Measurements from ENCODE around the gene ZNF507.

ZNF507 gene

DNA sequence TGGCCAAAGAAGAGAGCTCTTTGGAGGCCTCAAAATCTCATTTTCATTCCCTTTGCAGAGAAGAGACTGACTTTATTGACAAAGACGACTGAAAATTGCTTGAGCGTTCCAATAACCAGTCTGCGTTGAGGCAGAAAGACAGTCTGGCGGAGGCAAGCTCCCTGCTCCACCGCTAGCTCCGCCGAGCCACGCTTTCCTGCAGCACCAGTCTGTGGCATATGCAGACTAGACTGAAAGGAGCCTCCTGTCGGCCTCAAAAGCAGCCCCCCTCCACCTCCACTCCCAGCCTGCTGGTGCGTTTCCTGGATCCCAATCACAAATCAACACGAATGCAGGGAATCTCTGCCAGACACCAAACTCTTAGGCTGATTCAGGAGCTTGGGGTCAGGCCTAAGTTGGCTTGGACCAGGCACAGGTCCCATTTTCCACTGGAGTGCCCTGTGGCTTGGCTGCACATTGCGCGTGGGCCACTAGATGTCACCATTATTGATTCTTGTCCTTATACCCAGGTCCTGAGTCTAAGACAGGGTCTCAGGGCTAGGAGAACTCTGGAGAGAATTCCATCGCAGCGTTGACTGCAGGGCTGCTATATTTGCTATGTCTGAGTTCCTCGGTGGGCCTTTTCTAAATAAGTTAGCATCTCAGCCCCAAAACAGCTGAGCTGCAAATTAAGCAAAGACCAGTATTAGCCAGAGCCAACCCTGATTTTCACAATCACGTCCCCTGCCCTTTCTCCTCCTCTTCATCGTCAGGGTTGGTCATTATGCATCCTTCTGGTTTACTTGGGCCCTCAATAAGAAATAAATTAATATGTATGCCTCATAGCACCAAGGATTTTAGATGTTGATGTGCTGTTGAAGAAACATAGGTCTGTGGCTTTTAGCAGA, 5.2 kb upstream of the ZNF507 start:
- DNase-seq (ENCODE audit: low spot score): peak; percentile 67

DNA sequence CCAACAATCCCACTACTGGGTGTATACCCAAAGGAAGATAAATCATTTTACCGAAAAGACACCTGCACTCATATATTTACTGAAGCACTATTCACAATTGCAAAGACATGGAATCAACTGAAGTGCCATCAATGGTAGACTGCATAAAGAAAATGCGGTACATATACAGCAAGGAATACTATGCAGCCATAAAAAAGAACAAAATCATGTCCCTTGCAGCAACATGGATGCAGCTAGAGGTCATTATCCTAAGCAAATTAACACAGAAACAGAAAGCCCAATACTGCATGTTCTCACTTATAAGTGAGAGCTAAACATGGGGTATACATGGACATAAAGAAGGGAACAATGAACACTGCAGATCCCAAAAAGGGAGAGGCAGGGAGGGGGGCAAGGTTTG, 2.7 kb upstream of the ZNF507 start:
- no peak for DNase-seq (ENCODE audit: low spot score)

DNA sequence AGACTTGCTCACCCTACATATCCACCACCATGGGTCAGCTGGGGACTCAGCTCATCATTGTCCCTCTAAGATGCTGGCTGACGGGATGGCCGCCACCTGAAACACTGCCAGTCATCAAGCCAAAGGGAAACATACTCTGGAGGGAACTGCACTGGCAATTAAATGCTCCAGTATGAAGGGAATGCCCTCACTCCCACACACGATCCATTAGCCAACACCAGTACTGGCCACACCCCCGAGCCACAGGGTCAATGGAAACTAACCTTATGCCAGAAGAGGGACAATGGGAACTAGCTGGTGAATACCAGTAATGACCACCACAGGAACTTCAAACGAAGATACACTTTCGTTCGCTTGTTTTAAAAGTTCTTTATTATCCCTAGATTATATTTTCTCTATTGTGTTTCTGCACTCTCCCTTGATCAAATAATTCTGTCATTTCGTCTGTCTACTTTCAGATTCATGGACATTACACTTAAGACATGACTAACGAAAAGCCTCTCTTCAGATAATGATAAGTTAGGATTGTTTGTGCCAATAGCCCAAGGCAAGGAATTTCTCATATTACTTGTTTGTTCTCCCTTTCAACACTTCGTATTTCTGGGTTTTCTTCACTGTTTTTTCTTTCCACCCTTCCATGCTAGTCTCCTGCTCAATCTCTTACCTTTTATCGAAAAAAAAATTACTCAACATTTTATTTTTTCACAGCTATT, 1.7 kb upstream of the ZNF507 start:
- no peak for DNase-seq (ENCODE audit: low spot score)

DNA sequence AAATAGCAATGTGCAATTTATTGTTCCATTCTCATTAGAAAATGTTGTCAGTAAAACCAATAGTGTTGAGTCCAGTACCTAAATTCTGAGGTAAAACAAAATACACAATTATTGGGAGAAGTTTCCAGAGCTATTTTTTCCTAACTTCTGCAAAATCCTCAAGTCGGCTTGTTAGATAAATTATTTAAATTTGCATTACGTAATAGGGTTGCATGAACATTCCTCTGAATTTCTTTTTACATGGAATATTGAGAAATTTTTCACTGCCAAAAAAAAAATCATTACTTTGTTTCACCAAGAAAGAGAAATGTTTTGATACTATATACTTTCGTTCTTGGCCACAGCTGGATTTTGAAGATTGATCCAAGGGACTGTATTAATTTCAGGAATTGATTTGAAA, 1.5 kb downstream of the ZNF507 start:
- no peak for DNase-seq (ENCODE audit: low spot score)

DNA sequence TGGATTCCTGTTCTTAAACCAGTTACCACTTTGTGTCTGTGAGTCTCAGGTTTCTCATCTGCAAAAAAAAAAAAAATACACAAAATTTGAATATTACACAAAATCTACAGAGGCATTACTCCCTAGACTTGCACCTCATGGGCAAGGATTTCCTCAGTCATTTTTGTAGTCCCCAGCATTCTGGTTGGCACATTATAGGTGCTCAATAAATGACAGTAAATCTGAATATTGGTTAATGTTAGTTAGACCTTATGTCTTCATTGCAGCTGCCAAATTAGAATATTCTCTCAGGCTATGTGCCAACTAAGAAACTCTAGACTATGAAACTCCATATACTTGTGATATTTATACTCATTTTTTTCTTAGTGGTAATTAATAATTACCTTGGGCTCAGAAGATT, 2.2 kb downstream of the ZNF507 start:
- DNase-seq (ENCODE audit: low spot score): no peak

DNA sequence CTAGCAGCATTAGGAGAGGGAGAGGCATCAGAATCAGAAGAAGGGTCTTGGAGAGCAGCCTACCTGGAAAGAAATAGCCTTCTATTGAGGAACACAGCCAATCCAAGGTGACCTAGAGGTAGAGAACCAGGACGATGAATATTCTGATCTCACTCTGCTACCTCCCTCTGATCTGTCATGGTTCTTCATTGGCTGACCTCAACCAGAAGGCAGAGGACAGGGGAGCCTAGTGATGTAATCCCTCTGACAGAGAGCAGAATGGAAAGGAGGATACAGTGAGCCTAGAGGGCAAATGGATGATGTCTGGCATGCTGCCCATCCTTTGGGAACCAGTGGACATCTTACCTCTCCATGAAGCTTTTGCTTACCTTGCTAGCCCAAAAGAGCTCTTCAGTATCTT, 3.6 kb downstream of the ZNF507 start:
- no peak for DNase-seq (ENCODE audit: low spot score)

DNA sequence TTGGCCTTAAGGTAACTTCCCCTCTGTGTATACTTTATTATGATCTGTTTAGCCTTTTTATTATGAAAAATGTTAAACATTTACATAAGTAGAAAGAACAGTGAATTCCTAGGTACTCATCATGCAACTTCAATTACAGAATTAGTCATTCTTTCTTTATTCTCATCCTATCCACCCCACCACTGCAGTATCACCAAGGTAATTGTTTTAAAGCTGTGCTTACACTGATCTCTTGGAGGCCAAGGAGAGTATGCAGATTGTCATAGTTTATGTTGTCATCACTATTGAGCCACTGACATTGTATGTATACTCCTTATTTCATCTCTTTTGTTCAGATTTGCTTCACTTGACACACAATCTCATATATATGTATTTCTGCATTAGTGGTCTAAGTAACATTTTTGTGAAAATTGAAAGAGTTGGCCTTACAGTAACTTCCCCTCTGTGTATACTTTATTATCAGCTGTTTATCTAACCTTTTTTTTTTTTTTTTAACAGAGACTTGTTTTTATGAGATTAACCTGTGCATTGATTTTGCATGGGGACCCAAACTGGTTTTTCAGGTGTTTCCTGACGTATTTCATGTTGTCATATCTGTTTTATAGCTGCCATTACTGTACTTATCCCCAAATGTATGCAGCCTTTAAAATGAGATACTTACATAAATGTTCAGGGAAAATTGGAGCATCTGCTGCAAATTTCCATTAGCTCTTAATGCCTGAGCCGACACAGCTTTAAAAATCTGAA, 4.5 kb downstream of the ZNF507 start:
- no peak for DNase-seq (ENCODE audit: low spot score)

DNA sequence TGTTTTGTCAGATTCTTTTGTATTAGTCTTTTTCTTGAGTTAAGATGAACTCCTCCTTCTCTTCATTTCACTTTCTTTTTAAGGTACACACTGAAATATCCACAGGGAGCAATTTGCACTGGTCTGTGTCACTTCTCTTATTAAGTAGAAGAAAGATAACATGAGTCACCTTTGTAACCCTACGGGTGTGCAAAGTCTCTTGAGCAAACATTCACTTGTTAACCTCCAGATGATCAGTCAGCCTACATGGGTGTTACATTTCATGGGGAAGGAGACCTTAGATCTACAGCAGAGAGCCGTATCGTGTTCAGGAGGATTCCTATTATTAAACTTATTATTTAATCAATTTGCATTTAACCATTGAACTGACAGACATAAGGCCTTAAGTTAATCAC, 5.1 kb downstream of the ZNF507 start:
- DNase-seq (ENCODE audit: low spot score): no peak

DNA sequence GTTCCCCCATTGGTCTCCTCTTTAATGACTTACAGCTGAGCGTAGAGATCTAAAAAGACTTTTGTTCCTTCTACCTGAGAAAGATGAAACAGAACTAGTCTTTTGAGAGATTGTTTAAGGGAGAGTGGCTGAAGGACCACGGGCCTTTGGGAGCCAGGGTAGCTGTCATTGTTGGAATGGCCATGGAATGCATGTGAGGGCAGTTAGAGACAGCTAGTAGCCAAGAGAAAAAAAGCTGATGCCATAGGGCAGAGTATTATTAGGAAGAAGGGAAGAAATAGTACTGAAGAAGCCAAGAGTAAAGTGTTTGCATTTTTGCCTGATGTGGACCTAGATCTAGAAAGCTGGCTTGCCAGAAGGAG, 5.6 kb downstream of the ZNF507 start:
- DNase-seq (ENCODE audit: low spot score): no peak

DNA sequence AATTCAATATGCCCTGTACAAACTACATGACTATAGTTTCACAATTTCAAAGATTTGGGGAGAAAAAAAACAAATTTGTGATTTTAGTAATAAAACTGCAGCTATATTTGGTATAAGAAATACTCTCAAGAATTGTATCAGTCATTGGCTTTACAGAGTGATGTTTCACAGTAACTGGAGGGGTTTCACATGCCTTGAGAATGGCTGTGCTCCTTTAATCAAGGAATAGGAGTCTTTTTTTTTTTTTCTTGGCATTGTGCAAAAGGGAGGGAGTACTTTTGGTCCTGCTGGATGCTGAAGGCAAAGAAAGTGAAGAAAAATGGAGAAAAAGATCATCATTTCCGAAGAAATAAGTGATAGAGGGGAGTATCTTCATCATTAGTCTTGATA, 6.8 kb downstream of the ZNF507 start:
- no peak for DNase-seq (ENCODE audit: low spot score)

DNA sequence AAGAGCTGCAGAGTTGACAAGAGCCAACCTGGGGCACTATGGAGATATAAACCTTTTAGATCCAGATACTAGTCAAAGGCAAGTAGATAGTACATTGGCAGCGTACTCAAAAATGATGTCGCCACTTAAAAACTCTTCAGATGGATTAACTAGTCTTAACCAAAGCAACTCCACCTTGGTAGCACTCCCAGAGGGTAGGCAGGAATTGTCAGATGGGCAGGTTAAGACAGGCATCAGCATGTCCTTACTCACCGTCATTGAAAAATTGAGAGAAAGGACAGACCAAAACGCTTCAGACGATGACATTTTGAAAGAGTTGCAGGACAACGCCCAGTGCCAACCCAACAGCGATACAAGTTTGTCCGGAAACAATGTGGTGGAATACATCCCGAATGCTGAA, 8.9 kb downstream of the ZNF507 start:
- no peak for DNase-seq (ENCODE audit: low spot score)

DNA sequence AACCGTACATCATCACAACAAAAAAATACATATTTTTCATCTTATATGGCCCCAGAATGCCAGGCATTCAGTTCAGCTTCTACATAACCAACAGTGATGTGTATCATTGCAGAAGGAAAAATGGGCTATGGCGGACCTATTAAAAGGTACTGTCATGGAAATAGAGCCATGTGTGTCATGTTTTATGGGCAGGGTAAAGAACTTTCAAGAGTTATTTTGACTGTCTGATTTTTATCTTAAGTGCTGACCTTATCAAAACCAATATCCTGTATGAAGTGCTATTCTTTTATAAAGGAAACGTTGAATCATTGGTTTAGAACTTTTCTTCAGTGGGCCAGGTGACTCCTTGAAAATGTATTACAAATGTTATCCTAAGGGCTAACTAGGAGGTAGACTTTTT, 9.9 kb downstream of the ZNF507 start:
- no peak for DNase-seq (ENCODE audit: low spot score)

DNA sequence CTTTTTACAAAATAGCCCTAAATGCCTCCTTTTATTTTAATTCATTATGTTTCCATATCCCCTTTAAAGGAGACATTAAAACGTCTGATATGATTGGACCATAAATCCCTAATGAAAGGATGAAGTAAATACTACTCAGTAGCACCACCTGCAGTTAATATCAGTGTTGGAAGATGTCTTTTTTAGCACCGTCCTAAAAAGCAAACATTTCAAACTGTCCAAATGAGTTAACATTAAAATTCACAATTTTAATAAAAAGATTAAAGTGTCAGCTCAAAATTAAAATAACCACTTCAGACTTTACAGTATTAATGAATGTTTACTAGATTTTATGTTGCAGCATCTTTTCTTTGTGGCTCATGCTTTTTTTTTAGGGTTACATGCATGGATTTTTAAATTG, 12.3 kb downstream of the ZNF507 start:
- no peak for DNase-seq (ENCODE audit: low spot score)

DNA sequence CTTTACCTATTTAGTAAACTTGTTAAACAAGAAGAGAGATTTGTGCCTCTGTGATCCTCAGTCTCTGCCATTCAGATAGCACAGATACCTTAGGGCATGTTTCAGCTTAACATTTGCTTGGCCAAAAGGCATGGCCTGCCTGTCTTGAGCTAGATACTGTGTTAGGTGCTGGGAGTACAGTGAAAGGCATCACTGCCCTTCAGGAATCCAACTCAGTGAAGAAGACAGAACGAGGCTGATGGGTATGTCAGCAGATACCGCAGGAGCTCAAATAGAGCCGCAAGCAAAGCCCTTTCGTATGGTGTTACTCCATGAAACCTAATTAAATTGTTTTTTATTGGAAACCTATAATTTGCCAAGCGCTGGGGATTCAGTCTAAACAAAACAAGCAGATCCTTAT, 12.9 kb downstream of the ZNF507 start:
- no peak for DNase-seq (ENCODE audit: low spot score)

DNA sequence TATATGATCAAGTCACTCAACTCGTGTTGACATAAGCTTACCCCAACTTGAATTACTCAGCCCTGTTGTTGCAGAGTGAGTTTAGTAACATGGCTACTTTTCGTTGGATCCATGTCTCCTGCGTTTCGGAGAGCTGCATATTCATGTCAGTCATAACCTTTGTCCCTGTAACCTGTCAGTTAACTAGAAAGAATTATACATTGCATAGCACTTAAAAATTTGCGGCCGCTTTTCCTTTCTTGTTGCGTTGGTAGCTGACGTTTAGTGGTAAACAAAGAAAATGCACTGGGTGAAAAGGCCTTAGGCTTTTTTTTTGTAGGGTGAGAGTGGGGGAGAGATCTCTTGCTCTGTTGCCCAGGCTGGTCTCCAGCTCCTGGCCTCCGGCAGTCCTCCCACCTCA, 14.2 kb downstream of the ZNF507 start:
- DNase-seq (ENCODE audit: low spot score): no peak

DNA sequence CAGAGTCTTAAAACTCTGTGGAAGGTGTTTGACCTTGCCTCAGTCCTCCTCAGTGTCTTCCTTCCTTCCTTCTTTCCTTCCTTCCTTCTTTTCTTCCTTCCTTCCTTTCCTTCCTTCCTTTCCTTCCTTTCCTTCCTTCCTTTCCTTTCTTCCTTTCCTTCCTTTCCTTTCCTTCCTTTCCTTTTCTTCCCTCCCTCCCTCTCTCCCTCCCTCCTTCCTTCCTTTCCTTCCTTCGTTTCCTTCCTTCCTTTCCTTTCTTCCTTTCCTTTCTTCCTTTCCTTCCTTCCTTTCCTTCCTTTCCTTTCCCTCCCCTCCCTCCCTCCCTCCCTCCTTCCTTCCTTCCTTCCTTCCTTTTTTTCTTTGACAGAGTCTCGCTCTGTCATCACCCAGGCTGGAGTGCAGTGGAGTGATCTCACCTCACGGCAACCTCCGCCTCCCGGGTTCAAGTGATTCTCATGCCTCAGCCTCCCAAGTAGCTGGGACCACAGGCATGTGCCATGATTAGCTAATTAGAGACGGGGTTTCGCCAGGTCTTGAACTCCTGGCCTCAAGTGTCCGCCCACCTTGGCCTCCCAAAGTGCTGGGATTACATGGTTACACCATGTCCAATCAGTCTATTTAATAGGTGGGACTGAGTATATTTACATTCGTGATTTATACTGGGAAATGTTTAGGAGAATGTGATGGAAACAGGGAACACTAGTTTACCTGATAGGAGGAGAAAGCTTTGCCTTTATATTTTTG, 16.3 kb downstream of the ZNF507 start:
- no peak for DNase-seq (ENCODE audit: low spot score)

DNA sequence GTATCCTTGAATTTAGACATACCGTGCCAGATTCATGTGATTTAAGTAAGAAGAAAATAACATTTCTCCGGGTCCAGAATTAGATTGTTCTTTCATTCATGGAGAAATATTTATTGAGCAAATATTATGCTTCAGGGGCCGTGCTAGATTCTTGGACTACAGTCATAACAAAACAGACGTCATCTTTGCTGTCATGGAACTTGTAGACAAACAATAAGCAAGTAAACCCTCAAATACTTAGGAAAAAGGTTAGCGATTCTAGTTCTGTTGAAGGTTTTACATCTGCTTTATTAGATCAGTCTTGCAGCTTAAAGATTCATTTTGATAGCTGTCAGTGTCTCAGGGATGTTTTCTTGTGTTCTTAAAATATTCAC, 16.9 kb downstream of the ZNF507 start:
- DNase-seq (ENCODE audit: low spot score): no peak

DNA sequence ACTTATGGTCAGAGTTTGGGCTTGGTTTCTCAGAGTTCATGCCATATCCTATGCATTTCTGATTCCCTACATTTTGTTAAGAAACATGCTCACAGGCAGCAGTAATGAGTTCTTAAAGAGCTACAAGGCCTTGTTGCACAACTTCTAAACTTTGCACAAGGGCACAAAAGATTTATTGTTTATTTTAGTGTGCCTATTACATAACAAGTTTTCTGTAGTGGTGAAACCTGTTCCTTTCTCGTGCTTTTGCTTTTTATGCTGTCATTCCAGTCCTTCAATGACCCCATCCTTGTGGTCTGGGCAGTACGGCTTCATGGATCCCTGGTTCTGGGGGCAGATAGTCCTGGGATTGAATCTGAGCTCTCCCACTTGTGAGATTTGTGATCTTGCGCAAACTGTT, 17.8 kb downstream of the ZNF507 start:
- DNase-seq (ENCODE audit: low spot score): no peak

DNA sequence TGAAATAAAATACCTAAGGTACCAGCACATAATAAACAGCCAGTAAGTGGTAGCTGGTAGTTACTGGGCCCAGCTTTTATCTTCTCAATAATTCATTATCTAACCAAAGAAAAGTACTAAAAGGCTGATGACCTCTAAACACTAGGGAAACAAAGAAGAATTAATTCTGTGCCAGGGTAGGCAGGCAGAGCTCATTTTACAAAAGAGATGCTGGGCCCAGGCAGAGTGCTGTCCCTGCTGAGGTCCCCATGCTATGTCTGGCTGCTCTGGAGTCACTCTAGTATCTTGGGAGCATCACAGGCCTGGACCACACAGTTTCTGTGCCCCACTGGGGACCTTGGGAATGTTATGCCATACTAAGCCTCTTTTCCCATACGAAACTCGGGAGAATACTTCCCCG, 18.2 kb downstream of the ZNF507 start:
- DNase-seq (ENCODE audit: low spot score): no peak

DNA sequence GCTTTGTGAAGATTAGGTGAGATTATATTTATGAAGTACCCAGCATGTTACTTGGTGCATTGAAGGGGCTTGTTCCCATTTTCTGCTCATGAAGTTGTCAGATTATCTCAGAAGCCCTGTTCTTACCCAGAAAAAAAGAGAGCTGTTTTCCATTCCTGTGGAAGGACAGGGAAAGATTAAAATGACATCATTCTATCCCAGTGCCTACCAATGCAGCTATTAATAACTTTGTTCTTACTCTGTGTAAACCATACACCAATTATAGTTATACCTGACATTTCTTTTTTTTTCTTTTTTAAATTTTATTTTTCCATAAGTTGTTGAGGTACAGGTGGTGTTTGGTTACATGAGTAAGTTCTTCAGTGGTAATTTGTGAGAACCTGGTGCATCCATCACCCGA, 18.6 kb downstream of the ZNF507 start:
- no peak for DNase-seq (ENCODE audit: low spot score)

DNA sequence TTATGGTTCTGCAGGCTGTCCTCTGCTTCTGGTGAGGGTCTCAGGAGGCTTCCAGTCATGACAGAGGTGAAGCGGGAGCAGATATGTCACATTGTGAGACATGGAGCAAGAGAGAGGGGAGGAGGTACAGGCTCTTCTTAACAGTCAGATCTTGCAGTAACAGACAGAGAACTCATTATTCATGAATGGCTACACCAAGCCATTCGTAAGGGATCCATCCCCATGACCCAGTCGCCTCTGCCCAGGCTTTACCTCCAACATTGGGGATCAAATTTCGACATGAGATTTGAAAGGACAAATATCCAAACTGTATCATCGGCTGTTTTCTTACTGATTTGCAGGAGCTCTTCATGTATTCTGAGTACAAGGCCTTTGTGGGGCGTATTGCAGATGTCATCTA, 21.7 kb downstream of the ZNF507 start:
- no peak for DNase-seq (ENCODE audit: low spot score)

DNA sequence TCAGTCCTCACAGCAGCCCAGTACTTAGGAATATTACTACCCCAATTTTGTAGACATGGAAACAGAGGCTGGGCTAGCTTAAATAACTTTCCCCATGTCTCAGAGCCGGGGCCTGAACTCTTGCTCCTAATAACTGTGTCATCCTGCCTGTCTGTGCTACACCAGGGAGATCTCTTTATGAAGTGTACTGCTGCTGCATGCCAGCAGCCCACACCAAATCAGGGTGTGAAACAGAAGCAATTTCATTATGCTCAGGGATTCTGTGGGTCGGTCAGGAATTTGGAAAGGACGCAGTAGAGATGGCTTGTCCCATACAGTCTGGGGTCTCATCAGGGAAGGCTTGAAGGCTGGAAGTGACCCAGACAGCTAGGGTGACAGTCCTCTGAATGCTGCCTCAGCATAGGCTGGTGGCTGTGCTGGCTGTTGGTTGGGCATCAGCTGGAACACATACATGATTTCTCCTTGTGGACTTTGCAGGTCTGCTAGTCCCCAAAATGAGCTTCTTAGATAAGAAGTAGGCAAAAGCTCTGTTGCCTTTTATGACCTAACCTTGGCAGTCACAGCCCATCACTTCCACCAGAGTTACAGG, 22.6 kb downstream of the ZNF507 start:
- no peak for DNase-seq (ENCODE audit: low spot score)
